A172 (cell line): ENCODE results near the gene CPEB3. TPM values are rescaled to one million over a fixed set of nuclear protein-coding genes. Genes with fewer than 3 reads are reported as not detected.
A peak's percentile ranks its signal among the peaks of the same experiment; 100 is the strongest.
"Not testable (repeated sequence)": the region's sequence is repeated elsewhere in the genome, so short reads cannot be mapped to it uniquely, and the experiment has no call there.

ENCODE experiments used
- DNase-seq: peaks from one replicate; pipeline ENCODE4 v3.0.0-alpha.2; 2015; ENCODE audit warnings: low spot score
- total RNA-seq: library from RNA; depleted of rRNA; stranded (reverse); fragments of >200 nt; shearing (Covaris generic); gene quantifications from 2 replicates; pipeline ENCODE4 v1.2.3, GENCODE V29; 2014

The CPEB3 gene
- total RNA-seq, 1 experiment from 2014 or later, result 0.28 TPM

GRCh38 chr10:92142512-92142911 lies 148.4 kb downstream of the CPEB3 start:
- no peak for DNase-seq

DNA sequence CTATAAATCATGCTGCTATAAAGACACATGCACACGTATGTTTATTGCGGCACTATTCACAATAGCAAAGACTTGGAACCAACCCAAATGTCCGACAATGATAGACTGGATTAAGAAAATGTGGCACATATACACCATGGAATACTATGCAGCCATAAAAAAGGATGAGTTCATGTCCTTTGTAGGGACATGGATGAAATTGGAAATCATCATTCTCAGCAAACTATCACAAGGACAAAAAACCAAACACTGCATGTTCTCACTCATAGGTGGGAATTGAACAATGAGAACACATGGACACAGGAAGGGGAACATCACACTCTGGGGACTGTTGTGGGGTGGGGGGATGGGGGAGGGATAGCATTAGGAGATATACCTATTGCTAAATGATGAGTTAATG lies 149.7 kb downstream of the CPEB3 start:
- not testable (repeated sequence) for DNase-seq

DNA sequence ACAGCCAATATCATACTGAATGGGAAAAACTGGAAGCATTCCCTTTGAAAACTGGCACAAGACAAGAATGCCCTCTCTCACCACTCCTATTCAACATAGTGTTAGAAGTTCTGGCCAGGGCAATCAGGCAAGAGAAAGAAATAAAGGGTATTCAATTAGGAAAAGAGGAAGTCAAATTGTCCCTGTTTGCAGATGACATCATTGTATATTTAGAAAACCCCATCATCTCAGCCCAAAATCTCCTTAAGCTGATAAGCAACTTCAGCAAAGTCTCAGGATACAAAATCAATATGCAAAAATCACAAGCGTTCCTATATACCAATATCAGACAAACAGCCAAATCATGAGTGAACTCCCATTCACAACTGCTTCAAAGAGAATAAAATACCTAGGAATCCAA lies 156.8 kb downstream of the CPEB3 start:
- not testable (repeated sequence) for DNase-seq

- DNase-seq, result no peak
Measured at GRCh38 chr10:92131275-92131820, 159.5 kb downstream of the CPEB3 start.

DNA sequence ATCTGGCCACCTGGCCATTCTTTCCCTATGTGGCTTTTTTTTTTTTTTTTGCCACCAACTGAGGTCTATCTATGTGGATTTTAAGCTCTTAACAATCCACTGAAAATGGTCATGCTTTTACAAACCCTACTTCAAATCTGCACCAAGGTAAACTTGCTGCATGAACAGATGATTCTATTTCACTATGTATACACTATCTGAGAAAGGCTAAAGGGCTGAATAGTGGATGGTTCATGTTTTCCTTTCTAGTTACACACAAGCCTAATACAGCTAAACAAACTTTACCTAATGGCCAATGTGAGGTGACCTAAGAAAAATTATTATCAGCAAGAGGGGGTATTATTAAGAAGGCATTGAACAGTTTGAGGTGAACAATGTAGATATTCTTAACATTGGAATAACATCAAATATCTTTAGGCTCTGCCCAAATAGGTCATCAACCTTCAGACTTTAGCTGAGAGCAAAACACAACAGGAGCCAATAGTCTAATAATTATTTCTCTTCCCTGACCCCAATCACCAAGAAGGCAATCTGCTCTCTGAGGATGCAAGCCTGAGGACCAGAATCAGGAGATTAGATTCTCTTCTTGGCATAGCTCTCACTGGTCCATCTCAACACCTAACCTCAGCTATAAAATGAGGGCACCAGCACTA lies 160.1 kb downstream of the CPEB3 start:
- DNase-seq, result no peak

GRCh38 chr10:92126100-92126650 lies 164.7 kb downstream of the CPEB3 start:
- peak; percentile 33 for DNase-seq

DNA sequence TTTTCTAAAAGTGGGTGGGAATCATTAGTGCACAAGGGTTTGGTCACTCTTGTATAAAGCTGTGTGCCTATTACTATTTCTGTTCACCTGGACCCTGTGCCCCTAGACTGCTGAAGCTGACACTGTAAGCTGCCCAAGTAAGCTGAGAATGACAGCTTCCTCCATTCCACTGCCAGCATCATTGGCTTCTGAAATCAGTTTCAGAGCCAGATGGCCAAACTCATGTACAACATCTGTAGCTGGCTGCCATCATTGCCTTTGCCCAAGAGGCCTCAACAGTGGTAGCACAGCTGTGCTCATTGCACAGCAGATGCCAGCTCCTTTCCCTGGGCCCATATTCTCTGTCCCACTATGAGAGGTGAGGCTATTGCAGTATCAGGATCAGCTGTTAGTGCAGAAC lies 165.7 kb downstream of the CPEB3 start:
- DNase-seq, result no peak

DNA sequence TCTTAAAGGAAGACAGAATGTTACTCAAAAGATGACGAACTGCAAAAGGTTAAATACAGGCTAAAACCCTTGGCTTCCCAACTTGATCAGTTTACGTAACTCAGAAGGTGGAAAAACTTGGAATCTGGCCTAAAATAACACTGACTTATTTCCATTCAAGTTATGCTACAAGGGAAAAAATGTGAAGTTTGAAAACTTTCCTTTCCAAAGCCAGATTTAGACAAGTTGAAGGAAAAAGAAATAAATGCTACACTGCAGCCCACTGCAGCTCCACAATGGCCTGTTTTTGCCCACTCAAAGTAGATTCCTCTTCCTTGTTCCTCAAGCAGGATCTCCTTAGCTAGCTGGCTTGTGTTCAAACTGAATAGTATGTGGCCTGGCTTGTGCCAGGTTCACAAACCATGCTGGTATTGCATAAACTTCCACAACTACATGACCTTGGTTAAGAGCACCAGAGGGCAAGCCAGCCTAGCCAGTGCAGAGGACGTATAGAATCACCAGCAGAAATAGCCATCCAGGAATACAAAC lies 166.2 kb downstream of the CPEB3 start:
- peak; percentile 50 for DNase-seq

GRCh38 chr10:92124020-92124419 lies 166.9 kb downstream of the CPEB3 start:
- DNase-seq, result no peak

- DNase-seq, result no peak
Measured at GRCh38 chr10:92122941-92123450, 167.9 kb downstream of the CPEB3 start.

- no peak for DNase-seq
Measured at GRCh38 chr10:92121686-92122492, 169.0 kb downstream of the CPEB3 start.

GRCh38 chr10:92119340-92119739 lies 171.5 kb downstream of the CPEB3 start:
- no peak for DNase-seq

- not testable (repeated sequence) for DNase-seq
Measured at GRCh38 chr10:92114917-92115316, 176.0 kb downstream of the CPEB3 start.

GRCh38 chr10:92113911-92114600 lies 176.8 kb downstream of the CPEB3 start:
- no peak for DNase-seq

DNA sequence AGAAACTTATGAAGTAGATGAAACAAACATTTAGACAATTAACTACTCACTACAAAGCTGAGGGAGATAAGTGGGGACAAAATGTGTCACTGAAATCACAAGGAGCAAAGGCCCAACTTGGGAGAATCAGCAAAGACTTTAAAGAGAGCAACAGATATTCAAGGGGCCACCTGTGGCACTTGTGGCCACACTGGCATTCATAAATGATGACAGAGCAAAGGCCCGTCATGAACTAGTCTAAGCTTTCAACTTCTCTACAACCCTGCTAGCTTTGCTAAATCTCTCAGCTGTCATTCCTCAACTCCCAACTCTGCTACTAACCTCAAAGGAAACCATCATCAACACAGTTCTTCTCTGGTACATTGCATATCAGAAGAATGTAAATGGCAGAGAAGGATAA lies 178.4 kb downstream of the CPEB3 start:
- DNase-seq, result no peak

DNA sequence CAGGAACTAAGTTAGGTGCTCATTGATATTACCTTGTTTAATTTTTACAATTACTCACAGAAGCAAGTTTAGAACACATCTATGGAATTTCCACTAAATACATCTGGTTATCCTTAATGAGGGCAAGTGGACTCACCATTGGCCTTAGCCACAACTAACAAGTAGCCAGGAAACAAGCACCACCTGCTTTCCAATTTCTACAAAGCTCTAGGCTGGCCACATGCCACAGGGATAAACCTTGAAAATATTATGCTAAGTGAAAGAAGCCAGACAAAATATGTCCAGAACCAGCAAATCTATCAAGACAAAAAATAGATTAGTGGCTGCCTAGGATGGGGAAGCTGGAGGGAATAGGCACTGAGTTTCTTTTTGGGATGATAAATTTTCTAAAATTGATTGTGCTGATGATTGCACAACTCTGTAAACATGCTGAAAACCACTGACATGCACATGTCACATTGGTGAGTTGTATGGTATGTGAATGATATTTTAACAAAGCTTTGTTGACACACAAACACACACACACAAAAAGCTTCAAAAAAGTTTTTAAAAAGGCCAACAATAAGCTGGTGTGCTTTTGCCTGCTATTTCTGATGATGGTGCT lies 179.4 kb downstream of the CPEB3 start:
- DNase-seq, result no peak

DNA sequence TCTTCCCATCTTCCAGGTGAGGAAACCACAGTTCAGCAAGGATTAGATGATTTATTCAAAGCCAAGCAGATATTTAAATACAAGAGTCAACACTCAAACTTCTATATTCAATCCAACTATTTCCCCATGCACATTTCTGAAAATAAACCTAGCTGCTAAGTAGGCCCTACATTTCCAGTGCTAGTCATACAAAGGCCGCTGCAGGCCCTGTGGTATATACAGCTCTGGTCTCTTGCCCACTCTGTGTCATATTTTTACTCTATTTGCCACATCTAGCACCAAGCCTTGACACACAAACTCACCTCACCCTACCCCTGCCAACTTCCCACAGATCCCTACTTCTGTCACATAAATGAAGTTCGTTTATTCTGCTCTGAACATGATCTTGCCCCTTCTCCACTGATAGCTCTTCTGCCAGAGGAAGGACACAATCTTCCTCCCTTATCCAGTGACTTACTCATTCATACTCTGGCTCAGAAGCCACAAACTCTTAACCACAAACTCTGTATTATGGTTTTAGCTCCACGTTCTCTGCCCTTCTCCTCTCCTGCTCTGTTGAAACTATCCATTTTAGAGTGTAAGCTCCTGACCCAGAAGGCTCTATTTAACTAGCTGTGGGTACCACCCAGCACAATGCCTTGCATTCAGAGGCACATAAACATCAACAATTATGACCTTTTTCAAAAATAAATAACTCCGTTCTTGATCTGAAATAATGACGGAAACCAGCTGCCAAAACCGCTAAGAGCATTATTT lies 180.7 kb downstream of the CPEB3 start:
- DNase-seq, result peak; percentile 18

GRCh38 chr10:92108747-92109146 lies 182.1 kb downstream of the CPEB3 start:
- DNase-seq, result no peak

DNA sequence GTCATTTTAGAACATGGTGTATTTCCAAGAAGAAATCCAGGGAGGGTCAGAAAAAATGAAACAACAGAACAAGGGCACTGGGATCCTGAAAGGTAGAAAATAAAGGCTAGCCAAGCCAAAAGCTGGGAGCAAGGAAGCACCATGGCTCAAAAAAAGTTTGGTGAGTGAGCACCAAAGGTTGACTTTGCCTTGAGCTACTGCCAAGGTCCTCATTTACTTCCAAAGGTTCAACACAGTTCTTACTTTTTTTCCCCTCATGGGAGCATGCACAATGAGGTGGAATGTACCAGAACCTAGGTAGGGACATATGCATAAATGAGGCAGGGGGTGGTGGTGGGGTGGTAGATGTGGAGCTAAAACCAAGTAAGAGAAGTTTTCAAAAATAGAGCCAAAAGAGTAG lies 182.8 kb downstream of the CPEB3 start:
- DNase-seq, result no peak

GRCh38 chr10:92103376-92104090 lies 187.3 kb downstream of the CPEB3 start:
- DNase-seq, result no peak
